Lung (tissue), 12 donors: Measurements from ENCODE around the gene UST. TPM values are rescaled to one million over a fixed set of nuclear protein-coding genes. Genes with fewer than 3 reads are reported as not detected.

Experiments
- ATAC-seq: fragments of 200-7000 bp; cut with Tn5 transposase; one replicate; pipeline ENCODE4 v1.9.1; 2020; ENCODE audit warnings: moderate number of reproducible peaks; ENCODE audit not compliant: insufficient read depth, low FRiP score
- DNase-seq, 3 donors: peaks; one replicate each; pipeline ENCODE4 v3.0.0-alpha.2; 2013 to 2017
- H3K27ac ChIP-seq, 2 donors: one replicate each; pipeline ENCODE4 v1.5.1; 2013; ENCODE audit warnings: mild to moderate bottlenecking in 2 of 2, moderate library complexity in 2 of 2, control low read depth in 1 of 2, inconsistent platforms in 1 of 2, low read depth in 1 of 2, low read length in 1 of 2
- H3K27me3 ChIP-seq, 3 donors: one replicate each; pipeline ENCODE4 v1.5.1; 2013; ENCODE audit warnings: low read length in 2 of 3; ENCODE audit not compliant: control insufficient read depth in 3 of 3, insufficient read depth in 3 of 3
- H3K36me3 ChIP-seq, 4 donors: one replicate each; pipeline ENCODE4 v1.5.1; 2013; ENCODE audit warnings: low read length in 4 of 4, mild to moderate bottlenecking in 1 of 4, moderate library complexity in 1 of 4; ENCODE audit not compliant: control insufficient read depth in 4 of 4, insufficient read depth in 4 of 4
- H3K4me1 ChIP-seq, 5 donors: one replicate each; pipeline ENCODE4 v1.5.1; 2013; ENCODE audit warnings: low read length in 5 of 5, mild to moderate bottlenecking in 2 of 5, moderate library complexity in 1 of 5; ENCODE audit not compliant: control insufficient read depth in 5 of 5, insufficient read depth in 5 of 5
- H3K4me3 ChIP-seq: one replicate; pipeline ENCODE4 v1.5.1; 2013; ENCODE audit warnings: mild to moderate bottlenecking, control low read depth, moderate library complexity
- H3K9ac ChIP-seq, 2 donors: one replicate each; pipeline ENCODE4 v1.5.1; 2013; ENCODE audit warnings: low read length in 2 of 2, control low read depth in 1 of 2; ENCODE audit not compliant: insufficient read depth in 1 of 2
- H3K9me3 ChIP-seq, 4 donors: one replicate each; pipeline ENCODE4 v1.5.1; 2013; ENCODE audit warnings: low read length in 3 of 4, mild to moderate bottlenecking in 1 of 4, moderate library complexity in 1 of 4; ENCODE audit not compliant: control insufficient read depth in 4 of 4, insufficient read depth in 3 of 4
- CTCF ChIP-seq: IDR thresholded peaks from 2 replicates; pipeline ENCODE4 v1.5.1; 2012; ENCODE audit warnings: mild to moderate bottlenecking; ENCODE audit errors: control extremely low read depth, extremely low read depth
- WGBS, 2 donors: extraction: QIAGEN DNeasy Blood & Tissue Kit; methylation state at CpG; one replicate each; pipeline ENCODE4 v1.1.7; 2013; 5-methylcytosine and 5-hydroxymethylcytosine counted together
- polyA plus RNA-seq, 2 donors: library from polyadenylated mRNA; stranded (reverse); fragments of 200-250 nt; gene quantifications; one replicate each; pipeline ENCODE4 v1.2.1, GENCODE V29; 2013
- total RNA-seq, 2 donors: library from RNA; depleted of rRNA in 1 of 2; stranded (reverse); fragments of >200 nt in 1 of 2; gene quantifications; one replicate each; pipeline ENCODE4 v1.2.1, GENCODE V29; 2014 to 2021
- donor health status: control.
- donor health status: control.
- donor health status: Bipolar disorder and iron deficiency.
- donor health status: healthy.
- donor health status: DM: yes; HTN: yes; CAD: no.

Gene UST
- total and polyA plus RNA-seq, 4 donors = 4.5 to 24.0 (median 7.1) TPM

GRCh38 chr6:149050160-149050559, 303.3 kb downstream of the UST start:
- ATAC-seq = no peak
- WGBS, 2 donors = 87 to 96% methylated on average over 1 of the region's 1 CpG
- no peak for TF ChIP-seq CTCF

GRCh38 chr6:149052350-149053106, 305.7 kb downstream of the UST start:
- Histone ChIP-seq H3K36me3 (peaks cover 0 to 3% (median 0%) of the 10 kb centered on the region in 4 donors), H3K27me3 (no peaks in the 10 kb centered on the region), H3K4me3 (no peak overlapping the region), H3K27ac (no peak overlapping the region), H3K9ac (no peak overlapping the region), H3K9me3 (no peaks in the 10 kb centered on the region), H3K4me1 (peaks cover 0 to 4% (median 0%) of the 10 kb centered on the region in 5 donors)
- ATAC-seq (no peak), DNase-seq (no peak)
- TF ChIP-seq CTCF = no peak
- WGBS, 2 donors = 83 to 97% methylated on average over 6 of the region's 6 CpGs

More at GRCh38 chr6:149050160-149050559, 303.3 kb downstream of the UST start:
- H3K9ac ChIP-seq = no peak overlapping the region
- H3K27ac ChIP-seq = no peak overlapping the region
- no peaks in the 10 kb centered on the region for H3K27me3 ChIP-seq
- H3K36me3 ChIP-seq = peaks cover 0 to 3% (median 0%) of the 10 kb centered on the region in 4 donors
- H3K9me3 ChIP-seq = no peaks in the 10 kb centered on the region
- no peak overlapping the region for H3K4me3 ChIP-seq
- H3K4me1 ChIP-seq = no peaks in the 10 kb centered on the region
- no peak for DNase-seq

- Histone ChIP-seq H3K9me3 (no peaks in the 10 kb centered on the region), H3K27me3 (no peaks in the 10 kb centered on the region), H3K27ac (no peak overlapping the region), H3K4me1 (peaks cover 0 to 11% (median 4%) of the 10 kb centered on the region in 5 donors), H3K4me3 (no peak overlapping the region), H3K9ac (no peak overlapping the region), H3K36me3 (peaks cover 0 to 3% (median 0%) of the 10 kb centered on the region in 4 donors)
- ATAC-seq (no peak), DNase-seq (no peak)
- 87 to 94% methylated on average over 4 of the region's 4 CpGs for WGBS, 2 donors
- no peak for TF ChIP-seq CTCF
These were observed 307.2 kb downstream of the UST start for GRCh38 chr6:149053848-149054558.
